HepG2 (cell line): Measurements from ENCODE around the gene C1orf159. TPM values are rescaled to one million over a fixed set of nuclear protein-coding genes. Genes with fewer than 3 reads are reported as not detected.

Source experiments
- ATRX ChIP-seq: sonication (generic); formaldehyde crosslinking; IDR thresholded peaks from 2 replicates; pipeline ENCODE4 v1.4.0; 2020; ENCODE audit warnings: missing genetic modification reagents, borderline replicate concordance
- ELF4 ChIP-seq: sonication (generic); formaldehyde crosslinking; IDR thresholded peaks from 2 replicates; pipeline ENCODE4 v1.5.0; 2020; ENCODE audit warnings: missing genetic modification reagents, mild to moderate bottlenecking, moderate library complexity, borderline replicate concordance
- GATAD1 ChIP-seq: IDR thresholded peaks from 2 replicates; pipeline ENCODE4 v1.6.1; 2016; ENCODE audit warnings: missing genetic modification reagents, missing compliant biosample characterization
- GMEB2 ChIP-seq: IDR thresholded peaks from 2 replicates; pipeline ENCODE4 v1.6.1; 2016; ENCODE audit warnings: missing biosample characterization, missing genetic modification reagents, low read depth
- MAX ChIP-seq: IDR thresholded peaks from 2 replicates; pipeline ENCODE4 v1.6.1; 2012; ENCODE audit warnings: inconsistent platforms
- MED8 ChIP-seq: sonication (generic); formaldehyde crosslinking; IDR thresholded peaks from 2 replicates; pipeline ENCODE4 v1.8.1; 2023; ENCODE audit warnings: mild to moderate bottlenecking, missing genetic modification reagents; ENCODE audit not compliant: insufficient replicate concordance
- MEIS1 ChIP-seq: sonication (generic); formaldehyde crosslinking; IDR thresholded peaks from 2 replicates; pipeline ENCODE4 v1.9.0; 2021; ENCODE audit warnings: mild to moderate bottlenecking, missing genetic modification reagents, moderate library complexity, borderline replicate concordance
- PAF1 ChIP-seq: IDR thresholded peaks from 2 replicates; pipeline ENCODE4 v1.6.1; 2016; ENCODE audit warnings: missing genetic modification reagents, missing compliant biosample characterization
- PAWR ChIP-seq: sonication (generic); formaldehyde crosslinking; IDR thresholded peaks from 2 replicates; pipeline ENCODE4 v1.4.0; 2020; ENCODE audit warnings: missing genetic modification reagents, mild to moderate bottlenecking, borderline replicate concordance
- TCF12 ChIP-seq, 2 experiments: fragments of 450-650 bp in 1 of 2; sonication (generic) in 1 of 2; formaldehyde crosslinking in 1 of 2; IDR thresholded peaks; 2 replicates each; pipeline versions ENCODE4 v1.6.1 to v1.8.0; 2017 to 2022; ENCODE audit warnings: antibody characterized with exemption in 1 of 2, mild to moderate bottlenecking in 1 of 2, missing genetic modification reagents in 1 of 2, moderate library complexity in 1 of 2
- THRA ChIP-seq: sonication (generic); formaldehyde crosslinking; IDR thresholded peaks from 2 replicates; pipeline ENCODE4 v1.4.0; 2020; ENCODE audit warnings: missing genetic modification reagents, borderline replicate concordance
- ZFAT ChIP-seq: sonication (generic); formaldehyde crosslinking; conservative IDR thresholded peaks from 2 replicates; pipeline ENCODE4 v1.8.1; 2023; ENCODE audit warnings: missing genetic modification reagents, inconsistent platforms
- ZKSCAN1 ChIP-seq: fragments of 150-350 bp; IDR thresholded peaks from 2 replicates; pipeline ENCODE4 v1.6.1; 2014; ENCODE audit warnings: low read length
- ZNF3 ChIP-seq: IDR thresholded peaks from 2 replicates; pipeline ENCODE4 v1.7.0; 2017; ENCODE audit warnings: inconsistent platforms
- ZNF546 ChIP-seq: sonication (generic); formaldehyde crosslinking; conservative IDR thresholded peaks from 2 replicates; pipeline ENCODE4 v1.8.1; 2023; ENCODE audit warnings: mild to moderate bottlenecking, missing genetic modification reagents
- ZNF572 ChIP-seq: sonication (generic); formaldehyde crosslinking; IDR thresholded peaks from 2 replicates; pipeline ENCODE4 v1.5.1; 2020; ENCODE audit warnings: mild to moderate bottlenecking, missing genetic modification reagents
- ZNF713 ChIP-seq: sonication (generic); formaldehyde crosslinking; IDR thresholded peaks from 2 replicates; pipeline ENCODE4 v1.4.0; 2020; ENCODE audit warnings: mild to moderate bottlenecking, missing genetic modification reagents
- ZNF746 ChIP-seq: sonication (generic); formaldehyde crosslinking; IDR thresholded peaks from 2 replicates; pipeline ENCODE4 v1.8.0; 2022; ENCODE audit warnings: mild to moderate bottlenecking, missing genetic modification reagents
- ZNF816 ChIP-seq: sonication (generic); formaldehyde crosslinking; IDR thresholded peaks from 2 replicates; pipeline ENCODE4 v1.8.0; 2022; ENCODE audit warnings: missing genetic modification reagents, mild to moderate bottlenecking, borderline replicate concordance
- polyA plus RNA-seq, 8 experiments: library from polyadenylated mRNA; depleted of rRNA in 3 of 8; stranded (reverse) in 7 of 8; unstranded in 1 of 8; fragments of >200 nt; fragmentation: Illumina TruSeq in 4 of 8; extraction: Trizol in 4 of 8; gene quantifications; 2 replicates each; pipeline versions ENCODE4 v1.2.1 to v1.2.3, GENCODE V29; 2011 to 2016; ENCODE audit warnings: low read depth in 4 of 8, missing spikeins in 1 of 8, mixed read lengths in 1 of 8; ENCODE audit not compliant: insufficient read depth in 1 of 8
- total RNA-seq, 5 experiments: library from RNA; depleted of rRNA; stranded (reverse); fragments of >200 nt; fragmentation: Illumina TruSeq; extraction: Trizol; gene quantifications; 2 replicates each; pipeline ENCODE4 v1.2.3, GENCODE V29; 2016; ENCODE audit warnings: low read depth in 1 of 5
- TF ChIP-seq, protein P1 (sequence below): sonication (generic); formaldehyde crosslinking; IDR thresholded peaks from 2 replicates; pipeline ENCODE4 v1.9.0; 2021; ENCODE audit warnings: missing genetic modification reagents, borderline replicate concordance
- TF ChIP-seq, protein P2 (sequence below): sonication (generic); formaldehyde crosslinking; IDR thresholded peaks from 2 replicates; pipeline ENCODE4 v1.8.0; 2022; ENCODE audit warnings: missing genetic modification reagents, mild to moderate bottlenecking, moderate library complexity, borderline replicate concordance

The C1orf159 gene
- total and polyA plus RNA-seq, 2 of the 13 experiments (the other 11 are each of a cell fraction or from before 2014, with no cell fraction given), result 3.8 to 6.7 TPM

GRCh38 chr1:1079408-1080121 is 36.3 kb downstream of the C1orf159 start (continued):
- TF ChIP-seq ZNF3 (CRISPR knock-in tag) (no peak), ZNF572 (CRISPR knock-in tag) (peak; percentile 78; the same call in 1 of the 2 replicates), MEIS1 (CRISPR knock-in tag) (no peak; the same call in 1 of the 2 replicates), ZKSCAN1 (no peak), PAWR (CRISPR knock-in tag) (no peak), GATAD1 (CRISPR knock-in tag) (no peak; the same call in 1 of the 2 replicates), ZNF713 (CRISPR knock-in tag) (0 out of 2 replicates have a peak, but pooled peaks have one; percentile 23), GMEB2 (no peak), ZNF546 (peak; percentile 83; the same call in 1 of the 2 replicates), MAX (peak; percentile 74), ATRX (CRISPR knock-in tag) (no peak), ZFAT (no peak), PAF1 (CRISPR knock-in tag) (no peak), THRA (CRISPR knock-in tag) (peak; percentile 39; the same call in 1 of the 2 replicates), MED8 (CRISPR knock-in tag) (no peak), TCF12 (IDR thresholded peaks at IDR 0.05) (no peak), TCF12 (CRISPR knock-in tag; IDR thresholded peaks at IDR 0.05) (no peak), ZNF746 (CRISPR knock-in tag) (peak; percentile 57; the same call in 1 of the 2 replicates), ELF4 (CRISPR knock-in tag) (no peak), ZNF816 (CRISPR knock-in tag) (no peak)
- TF ChIP-seq, protein P1, sequence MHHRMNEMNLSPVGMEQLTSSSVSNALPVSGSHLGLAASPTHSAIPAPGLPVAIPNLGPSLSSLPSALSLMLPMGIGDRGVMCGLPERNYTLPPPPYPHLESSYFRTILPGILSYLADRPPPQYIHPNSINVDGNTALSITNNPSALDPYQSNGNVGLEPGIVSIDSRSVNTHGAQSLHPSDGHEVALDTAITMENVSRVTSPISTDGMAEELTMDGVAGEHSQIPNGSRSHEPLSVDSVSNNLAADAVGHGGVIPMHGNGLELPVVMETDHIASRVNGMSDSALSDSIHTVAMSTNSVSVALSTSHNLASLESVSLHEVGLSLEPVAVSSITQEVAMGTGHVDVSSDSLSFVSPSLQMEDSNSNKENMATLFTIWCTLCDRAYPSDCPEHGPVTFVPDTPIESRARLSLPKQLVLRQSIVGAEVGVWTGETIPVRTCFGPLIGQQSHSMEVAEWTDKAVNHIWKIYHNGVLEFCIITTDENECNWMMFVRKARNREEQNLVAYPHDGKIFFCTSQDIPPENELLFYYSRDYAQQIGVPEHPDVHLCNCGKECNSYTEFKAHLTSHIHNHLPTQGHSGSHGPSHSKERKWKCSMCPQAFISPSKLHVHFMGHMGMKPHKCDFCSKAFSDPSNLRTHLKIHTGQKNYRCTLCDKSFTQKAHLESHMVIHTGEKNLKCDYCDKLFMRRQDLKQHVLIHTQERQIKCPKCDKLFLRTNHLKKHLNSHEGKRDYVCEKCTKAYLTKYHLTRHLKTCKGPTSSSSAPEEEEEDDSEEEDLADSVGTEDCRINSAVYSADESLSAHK (CRISPR knock-in tag), result no peak
- TF ChIP-seq, protein P2, sequence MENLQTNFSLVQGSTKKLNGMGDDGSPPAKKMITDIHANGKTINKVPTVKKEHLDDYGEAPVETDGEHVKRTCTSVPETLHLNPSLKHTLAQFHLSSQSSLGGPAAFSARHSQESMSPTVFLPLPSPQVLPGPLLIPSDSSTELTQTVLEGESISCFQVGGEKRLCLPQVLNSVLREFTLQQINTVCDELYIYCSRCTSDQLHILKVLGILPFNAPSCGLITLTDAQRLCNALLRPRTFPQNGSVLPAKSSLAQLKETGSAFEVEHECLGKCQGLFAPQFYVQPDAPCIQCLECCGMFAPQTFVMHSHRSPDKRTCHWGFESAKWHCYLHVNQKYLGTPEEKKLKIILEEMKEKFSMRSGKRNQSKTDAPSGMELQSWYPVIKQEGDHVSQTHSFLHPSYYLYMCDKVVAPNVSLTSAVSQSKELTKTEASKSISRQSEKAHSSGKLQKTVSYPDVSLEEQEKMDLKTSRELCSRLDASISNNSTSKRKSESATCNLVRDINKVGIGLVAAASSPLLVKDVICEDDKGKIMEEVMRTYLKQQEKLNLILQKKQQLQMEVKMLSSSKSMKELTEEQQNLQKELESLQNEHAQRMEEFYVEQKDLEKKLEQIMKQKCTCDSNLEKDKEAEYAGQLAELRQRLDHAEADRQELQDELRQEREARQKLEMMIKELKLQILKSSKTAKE (CRISPR knock-in tag), result no peak
